GM18520 (cell line): ENCODE results near the gene NFAM1.

ENCODE experiments used
- ATAC-seq: cut with Tn5 transposase; IDR thresholded peaks from one replicate; pipeline ENCODE4 v1.9.1; 2021; ENCODE audit not compliant: unreplicated experiment

The NFAM1 gene

DNA sequence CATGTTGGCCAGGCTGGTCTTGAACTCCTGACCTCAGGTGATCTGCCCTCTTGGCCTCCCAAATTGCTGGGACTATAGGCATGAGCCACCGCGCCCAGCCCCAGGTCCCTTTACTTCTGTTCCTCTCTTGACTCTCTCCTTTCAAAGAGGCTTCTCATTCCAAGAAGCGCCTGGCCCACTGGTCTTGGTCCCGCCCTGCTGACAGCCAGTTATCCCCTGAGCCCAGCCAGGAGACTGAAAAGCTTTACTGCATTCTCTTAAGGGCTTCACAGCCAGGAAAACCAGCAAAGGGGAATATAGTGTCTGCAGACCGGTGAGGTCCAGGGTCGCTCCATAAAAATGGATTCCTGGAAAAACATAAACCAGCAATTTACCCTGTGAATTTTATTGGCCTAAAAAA is 68.3 kb downstream of the NFAM1 start:
- no peak for ATAC-seq

- no peak for ATAC-seq
Observed at GRCh38 chr22:42361523-42361922, 70.7 kb downstream of the NFAM1 start.

DNA sequence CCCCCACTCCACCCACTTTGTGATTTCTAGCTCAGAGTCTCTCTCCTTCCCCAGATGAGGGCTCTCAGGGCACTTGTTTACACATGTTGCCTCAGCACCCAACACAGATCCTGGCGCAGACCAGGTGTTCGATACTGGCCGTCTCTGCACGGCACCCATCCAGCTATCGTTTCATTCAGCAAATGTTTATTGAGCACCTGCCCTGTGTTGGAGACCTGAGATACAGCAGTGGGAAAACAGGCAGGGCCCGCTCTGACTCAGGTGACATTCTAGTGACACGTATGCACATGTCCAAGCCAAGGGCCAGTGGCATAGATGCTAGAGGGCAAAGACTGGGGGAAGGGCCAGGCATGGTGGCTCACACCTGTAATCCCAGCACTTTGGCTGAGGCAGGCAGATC is 71.9 kb downstream of the NFAM1 start:
- ATAC-seq = no peak

GRCh38 chr22:42358643-42359558 is 73.3 kb downstream of the NFAM1 start:
- no peak for ATAC-seq

DNA sequence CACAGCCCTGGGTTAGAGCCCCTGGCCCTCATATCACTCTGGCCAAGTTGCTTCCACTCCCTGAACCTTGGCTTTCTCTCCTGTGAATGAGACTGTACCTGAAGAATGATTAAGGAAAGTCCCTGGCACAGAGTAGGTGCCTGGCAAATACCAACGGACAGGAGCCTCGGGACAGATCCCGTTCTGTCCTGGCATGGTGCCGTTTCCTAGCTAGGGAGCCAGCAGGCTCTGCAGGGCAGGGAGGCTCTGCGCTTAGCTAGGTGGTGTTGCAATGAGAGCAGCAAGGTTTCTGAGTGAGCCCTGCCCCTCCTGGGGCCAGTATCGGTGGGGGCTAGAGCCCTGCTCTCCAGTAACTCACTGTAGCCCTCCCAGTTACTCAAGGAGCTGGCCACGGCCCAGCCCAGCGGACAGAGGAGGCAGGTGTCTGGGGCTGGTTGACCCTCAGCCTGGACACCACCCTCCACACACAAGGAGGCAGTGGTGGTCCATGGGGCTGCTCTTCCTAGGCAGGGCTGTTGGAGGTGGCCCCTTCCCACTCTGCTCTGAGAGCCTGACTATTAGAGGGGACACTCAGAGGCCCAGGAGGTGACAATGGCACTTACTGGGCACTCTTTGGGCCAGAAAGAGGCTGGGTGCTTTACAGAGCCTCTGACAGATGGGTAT is 74.4 kb downstream of the NFAM1 start:
- no peak for ATAC-seq

- no peak for ATAC-seq
Observed at GRCh38 chr22:42357221-42357620, 75.0 kb downstream of the NFAM1 start.

DNA sequence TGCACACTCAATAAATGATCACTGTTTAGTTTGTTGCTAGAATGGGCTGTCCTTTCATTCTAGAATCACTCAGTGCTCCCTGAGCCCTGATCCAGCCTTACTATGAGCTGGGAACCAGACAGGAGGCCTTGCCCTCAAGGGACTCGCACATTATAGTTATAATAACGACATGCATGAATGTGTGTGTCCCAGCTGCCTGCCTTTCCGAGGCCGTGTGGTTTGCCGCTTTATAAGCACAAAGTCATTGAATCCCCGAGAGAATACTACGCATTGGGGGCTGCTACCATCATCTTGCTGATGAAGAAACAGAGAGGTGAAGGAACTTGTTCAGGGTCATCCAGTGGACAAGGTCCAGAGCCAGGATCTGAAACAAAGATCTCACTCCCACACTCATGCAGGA is 75.7 kb downstream of the NFAM1 start:
- ATAC-seq = no peak

DNA sequence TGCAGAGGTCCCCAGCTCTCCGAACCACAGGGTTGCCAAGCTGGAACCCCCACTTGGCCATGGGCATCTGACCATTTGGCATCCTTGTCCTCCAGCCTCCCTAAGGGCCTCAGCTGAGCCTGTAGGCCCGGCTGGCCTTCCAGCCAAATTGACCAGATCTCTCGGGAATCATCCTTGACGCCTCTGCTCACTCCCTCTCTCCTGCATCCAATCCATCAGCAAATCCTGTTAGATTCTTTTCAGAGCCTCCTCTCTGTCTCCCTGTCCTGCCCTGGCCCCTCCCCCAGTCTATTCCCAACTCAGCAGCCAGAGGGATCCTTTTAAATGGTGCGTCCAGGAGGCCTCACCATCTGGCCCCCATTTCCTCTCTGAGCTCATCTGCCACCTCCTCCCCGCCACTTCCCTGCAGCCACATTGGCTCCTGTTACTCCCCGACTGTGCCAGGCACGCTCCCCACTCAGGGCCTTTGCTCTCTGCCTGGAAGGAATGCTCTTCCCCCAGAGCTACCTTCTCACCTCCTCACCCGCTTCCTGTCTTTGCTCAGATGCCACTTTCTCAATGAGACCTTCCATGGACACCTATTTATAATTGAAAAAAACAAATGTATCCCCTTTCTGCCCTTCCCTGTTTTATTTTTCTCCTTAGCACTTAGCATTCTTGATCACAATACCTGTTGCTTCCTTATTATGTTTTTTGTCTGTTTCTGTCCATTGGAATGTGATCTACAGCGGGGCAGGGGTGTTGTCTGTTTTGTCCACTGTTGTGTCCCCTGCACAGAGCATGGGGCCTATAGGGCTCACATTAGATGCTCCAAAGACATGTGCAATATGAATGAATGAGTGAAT is 78.1 kb downstream of the NFAM1 start:
- ATAC-seq = no peak

- ATAC-seq = no peak
Observed at GRCh38 chr22:42350373-42350772, 81.8 kb downstream of the NFAM1 start.

DNA sequence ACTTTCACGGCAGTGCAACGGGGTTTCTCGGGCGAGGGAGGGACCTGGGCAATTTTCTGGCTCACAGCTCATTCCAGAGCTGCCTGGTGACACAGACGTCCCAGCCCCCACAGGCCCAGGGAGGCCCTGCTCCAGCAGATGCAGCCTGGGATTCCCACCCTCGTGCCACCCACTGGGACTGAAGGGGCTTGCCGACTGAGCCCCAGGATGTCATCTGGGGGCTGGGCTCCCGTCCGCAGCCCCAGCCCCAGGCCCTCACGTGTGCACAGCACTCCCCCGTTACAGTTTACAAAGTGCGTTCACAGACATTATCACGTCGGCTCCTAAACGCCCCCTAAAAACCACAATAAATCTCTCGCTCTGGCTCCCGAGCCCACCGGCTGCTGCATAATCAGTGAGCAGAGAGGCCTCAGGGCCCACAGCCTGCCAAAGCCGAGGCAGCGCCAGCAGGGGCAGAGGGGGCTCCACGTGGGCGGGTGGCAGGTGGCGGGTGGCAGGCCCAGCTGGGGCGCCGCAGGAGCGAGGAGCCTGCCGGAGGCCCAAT is 84.8 kb downstream of the NFAM1 start:
- no peak for ATAC-seq

- no peak for ATAC-seq
Observed at GRCh38 chr22:42346722-42347121, 85.5 kb downstream of the NFAM1 start.

GRCh38 chr22:42345458-42345857 is 86.7 kb downstream of the NFAM1 start:
- no peak for ATAC-seq

DNA sequence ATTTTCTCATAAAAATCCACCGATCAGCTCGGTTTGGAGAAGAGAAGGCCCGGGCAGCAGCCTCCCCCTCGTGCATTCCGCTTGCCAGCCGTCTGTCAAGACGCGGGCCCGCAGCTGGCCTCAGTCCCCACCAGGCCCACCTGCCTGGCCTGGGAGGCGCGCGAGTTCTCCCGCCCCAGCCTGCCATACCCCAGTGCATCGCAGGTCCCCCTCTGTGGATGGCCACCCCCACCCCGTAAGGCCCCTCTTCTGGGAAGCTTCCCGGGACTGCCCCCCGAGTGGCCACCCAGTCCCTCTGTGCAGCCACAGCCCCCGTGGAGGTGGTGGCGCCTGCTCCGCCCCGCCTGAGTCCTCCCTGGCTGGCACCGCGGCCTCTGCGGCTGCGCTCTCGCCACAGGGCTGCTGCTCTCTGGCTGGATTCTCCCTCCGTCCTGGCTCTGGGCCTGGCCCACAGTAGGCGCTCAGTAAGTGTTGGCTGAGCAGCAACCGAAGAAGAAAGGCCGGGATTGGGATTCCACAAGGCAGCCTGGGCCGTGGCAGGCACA is 87.8 kb downstream of the NFAM1 start:
- no peak for ATAC-seq

GRCh38 chr22:42343531-42344081 is 88.6 kb downstream of the NFAM1 start:
- no peak for ATAC-seq

DNA sequence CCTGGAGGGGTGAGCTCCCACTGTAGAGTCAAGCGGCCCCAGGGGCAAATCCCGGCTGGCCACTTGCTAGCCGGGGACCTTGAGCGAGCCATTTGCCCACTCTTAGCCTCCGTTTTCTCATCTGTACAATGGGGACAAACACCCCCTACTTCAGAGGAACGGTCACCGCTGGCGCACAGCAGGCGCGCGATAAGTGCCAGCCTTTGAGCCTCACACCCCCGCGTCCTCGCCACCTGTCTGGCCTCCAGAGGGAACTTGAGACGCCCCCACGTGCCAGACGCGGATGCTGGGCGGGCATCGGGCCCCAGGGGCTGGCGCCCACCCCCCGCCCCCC is 89.1 kb downstream of the NFAM1 start:
- no peak for ATAC-seq

DNA sequence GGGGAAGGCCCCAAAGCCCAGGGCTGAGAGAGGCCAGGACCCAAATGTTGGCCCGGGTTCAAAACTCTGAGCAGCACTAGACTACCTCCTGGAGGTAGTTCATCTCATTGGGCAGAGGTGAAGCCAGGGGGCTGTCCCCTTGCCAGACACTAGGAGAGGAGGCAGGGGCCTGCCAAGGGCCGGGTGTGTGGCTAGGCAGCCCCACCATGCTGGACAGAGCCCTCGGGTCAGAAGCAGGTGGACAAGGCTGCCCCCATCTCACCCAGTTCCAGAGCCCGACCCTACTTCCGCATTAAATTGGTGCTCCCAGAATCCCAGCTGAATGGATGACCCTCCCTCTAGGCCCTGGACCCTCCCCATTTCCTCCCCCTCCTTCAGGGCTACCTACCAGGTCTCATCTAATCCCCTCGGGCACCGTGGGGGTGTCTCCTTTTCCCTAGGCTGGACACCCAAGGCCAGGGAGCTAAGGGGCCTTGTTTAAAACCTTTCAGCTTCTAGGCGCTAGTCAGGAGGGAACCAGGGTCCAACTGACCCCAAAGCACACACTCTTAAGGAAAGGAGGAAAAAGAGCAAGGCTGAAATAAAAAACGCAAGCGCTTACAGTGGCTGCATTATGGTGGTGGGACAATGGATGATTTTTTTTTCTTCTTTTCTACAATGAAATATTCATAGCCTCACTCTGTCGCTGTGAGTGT is 89.6 kb downstream of the NFAM1 start:
- no peak for ATAC-seq

DNA sequence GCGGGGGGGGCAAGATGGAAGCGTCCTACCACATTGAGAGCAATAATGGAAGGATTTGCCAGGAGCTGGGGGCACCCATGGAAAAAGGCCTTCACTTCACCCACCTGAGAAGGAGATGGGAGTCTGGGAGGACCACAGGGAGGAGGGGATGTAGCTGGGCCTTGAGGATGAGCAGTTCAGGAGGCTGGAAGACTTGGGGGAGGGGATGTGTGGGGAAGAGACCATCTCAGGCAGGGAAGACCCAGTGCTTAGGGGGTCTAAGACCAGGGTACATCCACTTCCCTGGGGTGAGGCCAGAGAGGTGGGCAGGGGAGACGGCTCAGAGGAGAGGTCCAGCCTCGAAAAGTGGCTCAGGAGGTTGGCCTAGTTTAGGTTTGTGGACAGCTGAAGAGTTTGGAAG is 90.4 kb downstream of the NFAM1 start:
- ATAC-seq = no peak

- ATAC-seq = no peak
Observed at GRCh38 chr22:42340829-42341383, 91.3 kb downstream of the NFAM1 start.

DNA sequence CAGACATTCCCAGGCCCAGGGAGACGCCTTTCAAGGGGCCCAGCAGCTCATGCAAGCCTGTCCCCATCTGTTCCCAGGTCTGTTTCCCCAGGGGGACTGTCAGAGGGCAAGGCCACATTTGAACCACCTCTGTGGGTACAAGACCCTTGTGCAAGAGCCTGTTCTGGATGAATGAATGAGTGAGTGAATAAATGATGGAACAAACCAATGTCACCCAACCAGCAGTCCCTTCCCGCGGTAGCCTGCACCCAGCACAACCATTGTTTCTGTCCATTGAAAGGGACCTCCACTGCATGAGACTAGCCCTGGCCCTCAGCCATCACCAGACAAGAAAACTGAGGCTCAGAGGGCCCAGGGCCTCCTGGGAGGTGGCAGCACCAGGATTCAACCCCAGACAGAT is 92.1 kb downstream of the NFAM1 start:
- ATAC-seq = no peak

- ATAC-seq = no peak
Observed at GRCh38 chr22:42338479-42338878, 93.7 kb downstream of the NFAM1 start.
